ENCODE data around the gene FEV.

- TF ChIP-seq CTCF (IDR thresholded peaks at IDR 0.05; ENCODE audit: poor library complexity, severe bottlenecking) (no peak), EP300 (conservative IDR thresholded peaks at IDR 0.05; ENCODE audit: poor library complexity, severe bottlenecking) (no peak), RAD21 (conservative IDR thresholded peaks at IDR 0.05) (no peak), EZH2 (IDR thresholded peaks at IDR 0.05; ENCODE audit: borderline replicate concordance, insufficient read depth, low read length, poor library complexity, severe bottlenecking) (no peak), POLR2AphosphoS5 (IDR thresholded peaks at IDR 0.05) (no peak), TAF1 (IDR thresholded peaks at IDR 0.05; ENCODE audit: low read depth) (no peak), REST (IDR thresholded peaks at IDR 0.05; ENCODE audit: borderline replicate concordance) (no peak)
Observed at GRCh38 chr2:218997731-218998130, 12.7 kb upstream of the FEV start.
